Stimulated activated CD4-positive, alpha-beta T cell treated with anti-CD3 and anti-CD28 coated beads, Interleukin-2, amount 100 ng/mL, for 48 hours (primary cell): ENCODE data around the gene VWA5B2.
A peak's percentile ranks its signal among the peaks of the same experiment; 100 is the strongest.

Source experiments
- DNase-seq, 2 donors: peaks; one replicate each; pipeline ENCODE4 v3.0.0-alpha.2; 2020

Gene VWA5B2

GRCh38 chr3:184227481-184227935, 1.9 kb upstream of the VWA5B2 start:
- peak; percentile 40 to 49 for DNase-seq

- no peak for DNase-seq
Measured at GRCh38 chr3:184228376-184229137, 828 bp upstream of the VWA5B2 start.

- no peak for DNase-seq
Measured at GRCh38 chr3:184230081-184230602, 757 bp downstream of the VWA5B2 start.

GRCh38 chr3:184230603-184231528, 1.5 kb downstream of the VWA5B2 start:
- no peak for DNase-seq

GRCh38 chr3:184231671-184232070, 2.3 kb downstream of the VWA5B2 start:
- no peak for DNase-seq

GRCh38 chr3:184233127-184233843, 3.9 kb downstream of the VWA5B2 start:
- no peak for DNase-seq

GRCh38 chr3:184234224-184234623, 4.8 kb downstream of the VWA5B2 start:
- DNase-seq, result no peak

GRCh38 chr3:184234671-184235380, 5.4 kb downstream of the VWA5B2 start:
- DNase-seq, result no peak

- no peak for DNase-seq
Measured at GRCh38 chr3:184235381-184236032, 6.1 kb downstream of the VWA5B2 start.

GRCh38 chr3:184236033-184236410, 6.6 kb downstream of the VWA5B2 start:
- DNase-seq, result no peak

- no peak for DNase-seq
Measured at GRCh38 chr3:184236636-184237035, 7.3 kb downstream of the VWA5B2 start.

- DNase-seq, result no peak
Measured at GRCh38 chr3:184237211-184237610, 7.8 kb downstream of the VWA5B2 start.

- DNase-seq, result no peak
Measured at GRCh38 chr3:184237807-184238206, 8.4 kb downstream of the VWA5B2 start.

- DNase-seq, result no peak
Measured at GRCh38 chr3:184238246-184238818, 8.9 kb downstream of the VWA5B2 start.

- DNase-seq, result no peak
Measured at GRCh38 chr3:184239221-184239620, 9.8 kb downstream of the VWA5B2 start.

GRCh38 chr3:184239708-184240107, 10.3 kb downstream of the VWA5B2 start:
- DNase-seq, result no peak

- no peak for DNase-seq
Measured at GRCh38 chr3:184240384-184241140, 11.2 kb downstream of the VWA5B2 start.

- no peak for DNase-seq
Measured at GRCh38 chr3:184241141-184241446, 11.7 kb downstream of the VWA5B2 start.

- no peak for DNase-seq
Measured at GRCh38 chr3:184241447-184242296, 12.3 kb downstream of the VWA5B2 start.

GRCh38 chr3:184242297-184242685, 12.9 kb downstream of the VWA5B2 start:
- no peak for DNase-seq
